GM18520 (cell line): Measurements from ENCODE around the gene SKI.

Source experiments
- ATAC-seq: cut with Tn5 transposase; IDR thresholded peaks from one replicate; pipeline ENCODE4 v1.9.1; 2021; ENCODE audit not compliant: unreplicated experiment

Gene SKI

GRCh38 chr1:2304921-2305681 lies 77.0 kb downstream of the SKI start:
- no peak for ATAC-seq

- no peak for ATAC-seq
Observed at GRCh38 chr1:2306151-2306978, 78.2 kb downstream of the SKI start.

GRCh38 chr1:2307064-2307605 lies 79.0 kb downstream of the SKI start:
- ATAC-seq = no peak

- no peak for ATAC-seq
Observed at GRCh38 chr1:2307972-2308371, 79.9 kb downstream of the SKI start.

- no peak for ATAC-seq
Observed at GRCh38 chr1:2308844-2309243, 80.7 kb downstream of the SKI start.

- no peak for ATAC-seq
Observed at GRCh38 chr1:2310332-2311183, 82.4 kb downstream of the SKI start.

- ATAC-seq = no peak
Observed at GRCh38 chr1:2311184-2312032, 83.3 kb downstream of the SKI start.

GRCh38 chr1:2312160-2312514 lies 84.0 kb downstream of the SKI start:
- ATAC-seq = no peak

- no peak for ATAC-seq
Observed at GRCh38 chr1:2312515-2313301, 84.6 kb downstream of the SKI start.

- ATAC-seq = no peak
Observed at GRCh38 chr1:2313651-2314261, 85.6 kb downstream of the SKI start.

- ATAC-seq = no peak
Observed at GRCh38 chr1:2314273-2314802, 86.2 kb downstream of the SKI start.

GRCh38 chr1:2314803-2315673 lies 86.9 kb downstream of the SKI start:
- ATAC-seq = no peak

- ATAC-seq = no peak
Observed at GRCh38 chr1:2315674-2316450, 87.7 kb downstream of the SKI start.

- no peak for ATAC-seq
Observed at GRCh38 chr1:2316451-2316961, 88.4 kb downstream of the SKI start.

- no peak for ATAC-seq
Observed at GRCh38 chr1:2317230-2318065, 89.3 kb downstream of the SKI start.
